SU-DHL-6 (cell line): ENCODE results near the gene GLYATL2.

ENCODE experiments used
- H2AFZ ChIP-seq: fragments of 200-600 bp; sonication (generic); 2 replicates; pipeline ENCODE4 v1.6.1; 2014; ENCODE audit warnings: low read depth, mild to moderate bottlenecking, moderate library complexity, mixed read lengths, antibody characterized with exemption, low read length; ENCODE audit not compliant: severe bottlenecking
- H3F3A ChIP-seq: fragments of 200-600 bp; shearing (Covaris generic); 2 replicates; pipeline ENCODE4 v1.6.0; 2016; ENCODE audit warnings: antibody characterized with exemption, mild to moderate bottlenecking; ENCODE audit not compliant: insufficient read depth
- H3K27ac ChIP-seq: fragments of 200-600 bp; sonication (generic); 2 replicates; pipeline ENCODE4 v1.5.1; 2016; ENCODE audit warnings: low read depth, mild to moderate bottlenecking, low read length, moderate library complexity, mixed read lengths
- H3K27me3 ChIP-seq: fragments of 200-600 bp; sonication (generic), shearing (Covaris generic); 2 replicates; pipeline ENCODE4 v1.6.0; 2014; ENCODE audit warnings: mild to moderate bottlenecking, low read length
- H3K36me3 ChIP-seq: fragments of 200-600 bp; sonication (generic); 2 replicates; pipeline ENCODE4 v1.6.1; 2014; ENCODE audit warnings: mild to moderate bottlenecking, low read length, mixed read lengths
- H3K4me2 ChIP-seq: fragments of 300-600, 200-600 bp; shearing (Covaris generic), sonication (generic); 2 replicates; pipeline ENCODE4 v1.6.0; 2014; ENCODE audit warnings: low read length, low read depth, mild to moderate bottlenecking; ENCODE audit not compliant: poor library complexity, severe bottlenecking
- H3K4me3 ChIP-seq: fragments of 200-600 bp; sonication (generic); 2 replicates; pipeline ENCODE4 v1.5.1; 2014; ENCODE audit warnings: antibody characterized with exemption, low read length, mild to moderate bottlenecking, mixed read lengths; ENCODE audit not compliant: insufficient read depth, poor library complexity, severe bottlenecking
- H3K79me2 ChIP-seq: fragments of 200-600 bp; sonication (generic); 2 replicates; pipeline ENCODE4 v1.6.1; 2014; ENCODE audit warnings: mild to moderate bottlenecking, low read length, moderate library complexity; ENCODE audit not compliant: insufficient read depth
- H3K9ac ChIP-seq: fragments of 200-600 bp; sonication (generic); 2 replicates; pipeline ENCODE4 v1.7.0; 2014; ENCODE audit warnings: mild to moderate bottlenecking, low read length
- H3K9me2 ChIP-seq: fragments of 200-600 bp; sonication (generic); replicated peaks from 2 replicates; pipeline ENCODE4 v1.6.1; 2014; ENCODE audit warnings: low read length; ENCODE audit not compliant: insufficient read depth
- H3K9me3 ChIP-seq: fragments of 200-600 bp; sonication (generic); 2 replicates; pipeline ENCODE4 v1.6.1; 2014; ENCODE audit warnings: low read length, mixed read lengths; ENCODE audit not compliant: insufficient read depth
- H4K20me1 ChIP-seq: fragments of 200-600 bp; sonication (generic); 2 replicates; pipeline ENCODE4 v1.6.1; 2014; ENCODE audit warnings: low read depth, mild to moderate bottlenecking, antibody characterized with exemption, low read length, moderate library complexity, mixed read lengths
- EZH2phosphoT487 ChIP-seq: fragments of 200-600 bp; sonication (generic), shearing (Covaris generic); conservative IDR thresholded peaks from 2 replicates; pipeline ENCODE4 v1.6.1; 2018; ENCODE audit warnings: mild to moderate bottlenecking, antibody characterized with exemption, low read length, moderate library complexity, mixed read lengths
- TF ChIP-seq, protein P1 (sequence below): fragments of 200-600 bp; sonication (generic); IDR thresholded peaks from one replicate; pipeline ENCODE4 v1.5.1; 2017; ENCODE audit warnings: antibody characterized with exemption, mild to moderate bottlenecking, low read length, moderate library complexity; ENCODE audit not compliant: insufficient read depth, poor library complexity, severe bottlenecking

GLYATL2 gene

DNA sequence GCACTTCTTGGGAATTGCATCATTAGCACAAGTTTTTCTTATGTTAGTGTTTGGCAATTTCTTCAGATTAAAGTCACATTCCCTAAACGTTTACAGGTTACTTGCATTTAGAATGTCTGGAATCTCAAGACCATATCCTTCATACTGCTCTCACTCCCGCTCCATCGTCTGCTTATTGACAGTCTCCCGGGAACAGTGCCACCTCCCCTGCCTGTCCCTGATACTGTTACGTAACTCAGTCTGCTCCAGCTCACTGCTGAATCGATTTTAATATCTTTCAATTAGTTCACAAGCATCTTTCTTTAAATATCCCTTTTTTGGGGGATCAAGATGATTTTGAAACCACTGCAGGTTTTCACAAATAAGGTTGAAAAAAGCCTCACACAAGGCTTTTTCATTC lies 48.2 kb downstream of the GLYATL2 start:
- no peak overlapping the region for H3K4me2 ChIP-seq
- no peak overlapping the region for H3K4me3 ChIP-seq
- no peaks in the 10 kb centered on the region for H3F3A ChIP-seq
- no peak overlapping the region for H2AFZ ChIP-seq
- H3K79me2 ChIP-seq = no peaks in the 10 kb centered on the region
- no peak overlapping the region for H3K9ac ChIP-seq
- H4K20me1 ChIP-seq = no peaks in the 10 kb centered on the region
- no peak for TF ChIP-seq EZH2phosphoT487
- TF ChIP-seq, protein P1, sequence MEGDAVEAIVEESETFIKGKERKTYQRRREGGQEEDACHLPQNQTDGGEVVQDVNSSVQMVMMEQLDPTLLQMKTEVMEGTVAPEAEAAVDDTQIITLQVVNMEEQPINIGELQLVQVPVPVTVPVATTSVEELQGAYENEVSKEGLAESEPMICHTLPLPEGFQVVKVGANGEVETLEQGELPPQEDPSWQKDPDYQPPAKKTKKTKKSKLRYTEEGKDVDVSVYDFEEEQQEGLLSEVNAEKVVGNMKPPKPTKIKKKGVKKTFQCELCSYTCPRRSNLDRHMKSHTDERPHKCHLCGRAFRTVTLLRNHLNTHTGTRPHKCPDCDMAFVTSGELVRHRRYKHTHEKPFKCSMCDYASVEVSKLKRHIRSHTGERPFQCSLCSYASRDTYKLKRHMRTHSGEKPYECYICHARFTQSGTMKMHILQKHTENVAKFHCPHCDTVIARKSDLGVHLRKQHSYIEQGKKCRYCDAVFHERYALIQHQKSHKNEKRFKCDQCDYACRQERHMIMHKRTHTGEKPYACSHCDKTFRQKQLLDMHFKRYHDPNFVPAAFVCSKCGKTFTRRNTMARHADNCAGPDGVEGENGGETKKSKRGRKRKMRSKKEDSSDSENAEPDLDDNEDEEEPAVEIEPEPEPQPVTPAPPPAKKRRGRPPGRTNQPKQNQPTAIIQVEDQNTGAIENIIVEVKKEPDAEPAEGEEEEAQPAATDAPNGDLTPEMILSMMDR = no peak
- 0 out of 2 replicates have a peak, but pooled peaks cover 5% of the 10 kb centered on the region for H3K9me3 ChIP-seq
- H3K27ac ChIP-seq = no peak overlapping the region
- H3K36me3 ChIP-seq = peaks cover 4% of the 10 kb centered on the region; the same call in 1 of the 2 replicates
- no peaks in the 10 kb centered on the region; the same call in 1 of the 2 replicates for H3K27me3 ChIP-seq
- H3K9me2 ChIP-seq = no peaks in the 10 kb centered on the region

DNA sequence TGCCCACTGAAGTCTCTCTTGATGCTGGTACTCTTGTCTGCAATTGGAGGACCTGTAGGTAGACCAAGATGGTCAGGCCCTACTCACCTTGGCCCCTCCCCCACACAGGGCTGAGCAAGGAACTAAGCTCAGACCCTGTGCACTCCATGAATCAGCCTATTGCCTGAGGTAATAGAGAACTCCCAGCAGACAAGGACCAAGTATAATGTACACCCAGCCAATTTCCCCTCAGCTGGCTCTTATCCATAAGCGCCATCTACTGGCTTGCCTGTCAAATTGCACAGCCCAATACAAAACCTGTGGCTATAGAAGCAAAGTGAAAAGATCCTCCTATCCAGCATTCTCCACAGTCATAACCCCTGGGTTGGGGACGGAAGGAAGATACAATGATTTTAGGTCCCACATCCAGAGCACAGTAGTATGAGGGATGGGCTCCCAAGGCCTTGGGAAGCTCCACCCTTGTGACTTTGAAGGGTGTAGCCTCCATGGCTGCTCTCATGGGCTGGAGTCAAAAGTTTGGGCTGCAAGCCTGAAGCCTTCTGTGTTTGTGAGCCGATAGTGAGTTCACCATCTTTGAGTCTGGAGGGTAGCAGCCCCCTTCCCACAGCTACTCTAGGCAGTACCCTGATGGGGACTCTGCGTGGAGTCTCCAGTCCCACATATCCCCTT lies 56.0 kb downstream of the GLYATL2 start:
- H3K4me3 ChIP-seq = no peak overlapping the region
- peaks cover 4% of the 10 kb centered on the region; the same call in 1 of the 2 replicates for H3K36me3 ChIP-seq
- no peaks in the 10 kb centered on the region for H3K9me2 ChIP-seq
- H2AFZ ChIP-seq = no peak overlapping the region
- no peak overlapping the region for H3K9ac ChIP-seq
- no peak overlapping the region for H3K4me2 ChIP-seq
- TF ChIP-seq, protein P1 = peak; percentile 76
- no peak for TF ChIP-seq EZH2phosphoT487
- no peaks in the 10 kb centered on the region for H3K79me2 ChIP-seq
- 0 out of 2 replicates have a peak, but pooled peaks cover 5% of the 10 kb centered on the region for H3K9me3 ChIP-seq
- no peaks in the 10 kb centered on the region for H3F3A ChIP-seq
- H4K20me1 ChIP-seq = no peaks in the 10 kb centered on the region
- H3K27me3 ChIP-seq = no peaks in the 10 kb centered on the region
- H3K27ac ChIP-seq = no peak overlapping the region

DNA sequence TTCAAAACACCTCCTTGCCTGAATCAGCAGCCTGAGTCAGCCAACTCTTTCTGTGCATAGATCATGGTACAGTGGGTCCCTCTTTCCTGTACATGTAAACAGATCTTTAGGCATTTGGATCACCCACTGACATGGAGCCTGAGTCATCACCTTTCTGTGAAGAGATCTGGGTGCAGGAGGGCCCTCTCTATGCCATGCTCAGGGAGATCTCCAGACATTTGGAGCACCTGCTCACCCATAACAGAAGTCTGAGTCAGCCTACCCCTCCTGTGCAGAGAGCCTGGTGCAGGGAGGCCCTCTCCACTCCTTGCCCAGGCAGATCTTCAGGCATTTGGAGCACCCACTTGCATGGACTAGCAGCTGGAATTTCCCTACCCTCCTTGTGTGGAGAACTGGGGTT lies 56.6 kb downstream of the GLYATL2 start:
- Histone ChIP-seq H3K9ac (no peak overlapping the region), H2AFZ (no peak overlapping the region), H3K4me2 (no peak overlapping the region), H3K27ac (no peak overlapping the region), H3K9me2 (no peaks in the 10 kb centered on the region), H3K4me3 (no peak overlapping the region), H3K79me2 (no peaks in the 10 kb centered on the region), H3F3A (no peaks in the 10 kb centered on the region), H3K27me3 (no peaks in the 10 kb centered on the region), H3K36me3 (no peaks in the 10 kb centered on the region), H4K20me1 (no peaks in the 10 kb centered on the region), H3K9me3 (no peaks in the 10 kb centered on the region)
- TF ChIP-seq EZH2phosphoT487 = no peak
- TF ChIP-seq, protein P1 = no peak
